ENCODE data around the gene PSMG3.

Gene PSMG3

DNA sequence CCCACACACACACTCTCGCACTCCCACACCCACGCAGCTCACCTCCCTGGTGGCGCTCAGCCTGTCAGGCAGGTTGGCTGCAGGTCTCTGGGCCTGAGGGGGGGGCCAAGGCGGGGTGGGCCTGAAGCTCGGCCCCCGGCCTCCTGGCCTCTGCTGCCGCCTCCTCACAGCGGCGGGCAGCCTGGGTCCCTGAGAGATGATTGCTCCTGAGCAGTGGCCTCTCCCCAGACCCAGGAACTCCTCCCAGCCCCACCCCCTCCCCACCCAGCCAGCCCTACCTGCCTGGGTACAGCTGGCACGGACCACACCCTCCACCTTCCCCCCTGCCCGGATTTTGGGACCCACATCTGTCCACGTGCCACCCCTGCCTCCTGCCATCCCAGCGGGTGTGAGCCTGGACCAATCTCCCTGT is 9.2 kb downstream of the PSMG3 start:
- Histone ChIP-seq H3K27ac (no peak overlapping the region), H3K27me3 (ENCODE audit: insufficient read depth, low read depth) (peaks cover 26% of the 10 kb centered on the region; the same call in 1 of the 2 replicates), H3K36me3 (ENCODE audit: insufficient read depth) (no peaks in the 10 kb centered on the region), H3K4me1 (ENCODE audit: low read depth, poor library complexity, severe bottlenecking) (peaks cover 8% of the 10 kb centered on the region), H2AFZ (ENCODE audit: low read depth) (no peak overlapping the region), H3K4me3 (IDR thresholded peaks at IDR 0.05; ENCODE audit: insufficient read depth, low read depth, low read length) (no peak overlapping the region), H4K20me1 (ENCODE audit: insufficient read depth) (no peaks in the 10 kb centered on the region), H3K79me2 (ENCODE audit: insufficient read depth, low read depth) (no peaks in the 10 kb centered on the region), H3K4me2 (no peak overlapping the region), H3K9ac (no peak overlapping the region)
- TF ChIP-seq, protein P1, sequence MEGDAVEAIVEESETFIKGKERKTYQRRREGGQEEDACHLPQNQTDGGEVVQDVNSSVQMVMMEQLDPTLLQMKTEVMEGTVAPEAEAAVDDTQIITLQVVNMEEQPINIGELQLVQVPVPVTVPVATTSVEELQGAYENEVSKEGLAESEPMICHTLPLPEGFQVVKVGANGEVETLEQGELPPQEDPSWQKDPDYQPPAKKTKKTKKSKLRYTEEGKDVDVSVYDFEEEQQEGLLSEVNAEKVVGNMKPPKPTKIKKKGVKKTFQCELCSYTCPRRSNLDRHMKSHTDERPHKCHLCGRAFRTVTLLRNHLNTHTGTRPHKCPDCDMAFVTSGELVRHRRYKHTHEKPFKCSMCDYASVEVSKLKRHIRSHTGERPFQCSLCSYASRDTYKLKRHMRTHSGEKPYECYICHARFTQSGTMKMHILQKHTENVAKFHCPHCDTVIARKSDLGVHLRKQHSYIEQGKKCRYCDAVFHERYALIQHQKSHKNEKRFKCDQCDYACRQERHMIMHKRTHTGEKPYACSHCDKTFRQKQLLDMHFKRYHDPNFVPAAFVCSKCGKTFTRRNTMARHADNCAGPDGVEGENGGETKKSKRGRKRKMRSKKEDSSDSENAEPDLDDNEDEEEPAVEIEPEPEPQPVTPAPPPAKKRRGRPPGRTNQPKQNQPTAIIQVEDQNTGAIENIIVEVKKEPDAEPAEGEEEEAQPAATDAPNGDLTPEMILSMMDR (conservative IDR thresholded peaks at IDR 0.05; ENCODE audit: low read depth, low read length), result no peak

DNA sequence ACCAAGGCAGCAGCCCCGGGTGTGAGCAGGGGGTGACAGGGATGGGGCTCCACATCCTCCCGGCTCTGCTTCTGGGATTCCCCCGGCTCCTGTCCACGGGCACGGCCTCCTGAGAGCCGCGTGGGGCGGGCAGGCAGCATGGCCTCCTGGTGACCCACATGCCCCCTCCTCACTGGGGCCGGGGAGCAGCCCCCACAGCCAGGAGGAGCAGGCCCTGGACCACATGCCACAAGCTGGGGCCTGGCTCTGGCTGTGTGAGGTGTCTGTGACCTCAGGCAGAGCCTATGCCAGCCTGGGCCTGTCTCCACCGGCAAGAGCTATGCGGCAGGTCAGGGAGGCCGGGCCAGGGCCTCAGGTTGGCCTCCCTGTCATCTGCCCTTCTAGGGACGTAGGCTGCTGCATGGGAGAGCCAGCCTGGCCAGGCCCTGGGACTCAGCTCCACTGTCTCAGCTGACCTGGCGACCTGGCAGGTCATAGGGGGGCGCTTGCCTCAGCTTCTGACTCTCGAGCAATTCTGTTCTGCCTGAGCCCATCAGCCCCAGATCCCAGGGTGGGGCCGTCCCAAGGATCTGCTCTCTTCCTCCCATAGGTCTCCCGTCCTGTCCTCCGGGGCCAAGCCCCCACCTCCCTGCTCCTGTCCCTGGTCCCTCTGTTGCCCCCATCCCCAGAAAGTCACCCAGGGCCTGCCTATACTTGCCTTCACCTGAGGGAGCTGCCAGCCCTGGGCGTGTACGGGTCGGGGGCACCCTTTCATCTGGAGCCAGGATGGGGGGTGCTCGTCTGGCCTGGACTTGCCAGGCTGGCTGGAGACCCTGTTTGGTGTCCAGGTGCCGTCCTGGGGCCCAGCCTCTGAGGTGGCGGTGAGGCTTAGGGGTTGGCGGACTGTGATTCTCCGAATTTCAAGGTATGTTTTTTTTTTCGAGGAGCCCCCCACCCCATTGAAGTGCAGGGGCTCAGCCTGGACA is 9.9 kb downstream of the PSMG3 start:
- Histone ChIP-seq H3K36me3 (ENCODE audit: insufficient read depth) (no peaks in the 10 kb centered on the region), H3K9ac (no peak overlapping the region), H3K4me2 (no peak overlapping the region), H3K79me2 (ENCODE audit: insufficient read depth, low read depth) (no peaks in the 10 kb centered on the region), H2AFZ (ENCODE audit: low read depth) (no peak overlapping the region), H3K27me3 (ENCODE audit: insufficient read depth, low read depth) (peaks cover 27% of the 10 kb centered on the region; the same call in 1 of the 2 replicates), H3K27ac (no peak overlapping the region), H3K4me1 (ENCODE audit: low read depth, poor library complexity, severe bottlenecking) (peaks cover 8% of the 10 kb centered on the region), H4K20me1 (ENCODE audit: insufficient read depth) (no peaks in the 10 kb centered on the region), H3K4me3 (IDR thresholded peaks at IDR 0.05; ENCODE audit: insufficient read depth, low read depth, low read length) (no peak overlapping the region)
- TF ChIP-seq, protein P1 (conservative IDR thresholded peaks at IDR 0.05; ENCODE audit: low read depth, low read length), result no peak

DNA sequence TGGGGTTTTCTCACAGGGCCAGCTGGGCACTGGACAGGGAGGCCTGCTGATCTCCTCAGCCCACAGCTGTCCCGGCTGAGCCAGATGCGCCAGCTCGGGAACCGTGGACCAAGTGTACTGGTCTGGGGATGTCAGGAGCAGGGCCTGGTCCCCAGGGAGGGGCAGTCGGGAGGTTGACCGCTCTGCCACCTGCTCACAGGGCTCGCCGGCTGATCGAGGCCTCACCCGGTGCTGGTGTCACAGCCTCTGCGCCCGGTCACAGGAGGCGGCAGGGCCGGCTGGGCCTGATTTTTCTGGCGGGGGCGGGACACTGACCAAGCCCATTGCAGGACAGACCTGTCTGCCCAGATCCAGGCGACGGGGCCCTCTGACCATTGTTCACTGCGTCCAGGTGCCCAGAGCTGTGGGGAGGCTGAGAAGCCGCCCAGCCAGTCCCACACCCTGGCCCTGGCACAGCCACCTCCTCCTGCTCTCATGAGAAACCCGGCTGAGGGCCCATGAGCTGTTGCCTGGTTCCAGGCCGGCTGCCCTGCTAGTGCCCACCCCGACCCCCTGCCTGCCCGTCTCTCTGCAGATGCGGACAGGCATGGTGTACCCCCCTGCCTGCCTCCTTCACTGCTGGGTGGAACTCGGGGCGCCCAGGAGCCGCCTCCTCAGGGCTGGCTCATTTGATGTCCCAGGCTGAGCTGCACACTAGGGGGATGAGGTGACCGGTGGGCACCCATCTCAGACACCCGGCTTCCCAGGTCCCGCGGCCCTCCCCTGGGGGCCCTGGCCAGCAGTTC is 10.8 kb downstream of the PSMG3 start:
- Histone ChIP-seq H3K79me2 (ENCODE audit: insufficient read depth, low read depth) (no peaks in the 10 kb centered on the region), H3K27ac (no peak overlapping the region), H3K4me2 (no peak overlapping the region), H2AFZ (ENCODE audit: low read depth) (no peak overlapping the region), H3K9ac (no peak overlapping the region), H3K36me3 (ENCODE audit: insufficient read depth) (no peaks in the 10 kb centered on the region), H3K4me3 (IDR thresholded peaks at IDR 0.05; ENCODE audit: insufficient read depth, low read depth, low read length) (no peak overlapping the region), H3K27me3 (ENCODE audit: insufficient read depth, low read depth) (peaks cover 30% of the 10 kb centered on the region; the same call in 1 of the 2 replicates), H4K20me1 (ENCODE audit: insufficient read depth) (no peaks in the 10 kb centered on the region), H3K4me1 (ENCODE audit: low read depth, poor library complexity, severe bottlenecking) (peaks cover 8% of the 10 kb centered on the region)
- TF ChIP-seq, protein P1 (conservative IDR thresholded peaks at IDR 0.05; ENCODE audit: low read depth, low read length), result no peak

GRCh38 chr7:1558181-1558811 is 11.5 kb downstream of the PSMG3 start:
- no peak overlapping the region for H3K4me2 ChIP-seq
- peaks cover 8% of the 10 kb centered on the region for H3K4me1 ChIP-seq (ENCODE audit: low read depth, poor library complexity, severe bottlenecking)
- H3K9ac ChIP-seq, result no peak overlapping the region
- peaks cover 30% of the 10 kb centered on the region; the same call in 1 of the 2 replicates for H3K27me3 ChIP-seq (ENCODE audit: insufficient read depth, low read depth)
- no peak overlapping the region for H2AFZ ChIP-seq (ENCODE audit: low read depth)
- no peaks in the 10 kb centered on the region for H3K36me3 ChIP-seq (ENCODE audit: insufficient read depth)
- no peak overlapping the region for H3K27ac ChIP-seq
- no peaks in the 10 kb centered on the region for H3K79me2 ChIP-seq (ENCODE audit: insufficient read depth, low read depth)
- H3K4me3 ChIP-seq (IDR thresholded peaks at IDR 0.05; ENCODE audit: insufficient read depth, low read depth, low read length), result no peak overlapping the region
- H4K20me1 ChIP-seq (ENCODE audit: insufficient read depth), result no peaks in the 10 kb centered on the region
- TF ChIP-seq, protein P1 (conservative IDR thresholded peaks at IDR 0.05; ENCODE audit: low read depth, low read length), result no peak
